GM12878 (cell line): Measurements from ENCODE around the gene TTC31. TPM values are rescaled to one million over a fixed set of nuclear protein-coding genes. Genes with fewer than 3 reads are reported as not detected.
A peak's percentile ranks its signal among the peaks of the same experiment; 100 is the strongest.

ENCODE experiments used
- ATAC-seq: fragments of 200-7000 bp; cut with Tn5 transposase; 3 replicates; pipeline ENCODE4 v1.9.1; 2020; ENCODE audit warnings: mild to moderate bottlenecking, moderate library complexity
- BruUV-seq: library from RNA; stranded (reverse); fragments of 400-500 nt; replicated peaks from 2 replicates; lab custom pipeline; 2021; lab: Mats Ljungman, UMichigan
- CTCF ChIA-PET: fragments of 300-600 bp; sonication (Branson Sonifier 250); formaldehyde crosslinking; extraction: SDS; loops from one replicate; lab custom pipeline; 2021; ENCODE audit warnings: inconsistent platforms; lab: Yijun Ruan, JAX
- POLR2A ChIA-PET: fragments of 350-600 bp; formaldehyde crosslinking; extraction: SDS; loops from one replicate; lab custom pipeline; 2021; ENCODE audit warnings: inconsistent platforms; lab: Charles Lee
- RAD21 ChIA-PET: fragments of 300-600 bp; sonication (Branson Sonifier 250); formaldehyde crosslinking; loops from one replicate; lab custom pipeline; 2023; ENCODE audit warnings: antibody characterized with exemption; ENCODE audit not compliant: unreplicated experiment; lab: Charles Lee
- SMC1A ChIA-PET: fragments of 300-600 bp; sonication (Branson Sonifier 250); formaldehyde crosslinking; loops from one replicate; lab custom pipeline; 2023; ENCODE audit not compliant: unreplicated experiment, uncharacterized antibody; lab: Charles Lee
- DNase-seq: peaks from one replicate; pipeline ENCODE4 v3.0.0-alpha.2; 2011; ENCODE audit warnings: low read depth, low spot score
- FAIRE-seq: peaks from 3 replicates; lab custom pipeline; 2011; peaks lifted over from hg19 to GRCh38; lab: Jason Lieb, UNC
- H2AFZ ChIP-seq: 2 replicates; pipeline ENCODE4 v1.6.0; 2011; ENCODE audit warnings: low read depth, low read length, control low read depth; ENCODE audit not compliant: control insufficient read depth
- H3K27ac ChIP-seq: 2 replicates; pipeline ENCODE4 v1.5.1; 2011; ENCODE audit warnings: control low read depth; ENCODE audit not compliant: control insufficient read depth, insufficient read depth
- H3K27me3 ChIP-seq, 2 experiments: replicated peaks in 1 of 2; 2 replicates each; pipeline versions ENCODE4 v1.6.0 to v1.6.1; 2011; ENCODE audit warnings: low read length in 1 of 2; ENCODE audit not compliant: control insufficient read depth in 2 of 2, insufficient read depth in 2 of 2
- H3K36me3 ChIP-seq, 2 experiments: 2 replicates each; pipeline ENCODE4 v1.5.1; 2011; ENCODE audit warnings: low read length in 1 of 2; ENCODE audit not compliant: control insufficient read depth in 2 of 2, insufficient read depth in 2 of 2
- H3K4me1 ChIP-seq: 2 replicates; pipeline ENCODE4 v1.6.1; 2011; ENCODE audit warnings: mild to moderate bottlenecking, low read length, moderate library complexity, mixed read lengths; ENCODE audit not compliant: control insufficient read depth, insufficient read depth
- H3K4me2 ChIP-seq: 2 replicates; pipeline ENCODE4 v1.6.0; 2011; ENCODE audit warnings: control low read depth; ENCODE audit not compliant: control insufficient read depth, insufficient read depth
- H3K4me3 ChIP-seq: fragments of 200-600 bp; sonication (generic); 2 replicates; pipeline ENCODE4 v1.5.1; 2016
- H3K79me2 ChIP-seq: 2 replicates; pipeline ENCODE4 v1.6.0; 2011; ENCODE audit warnings: low read length; ENCODE audit not compliant: control insufficient read depth, insufficient read depth
- H3K9ac ChIP-seq: 2 replicates; pipeline ENCODE4 v1.8.0; 2011; ENCODE audit warnings: low read length, control low read depth, mixed read lengths; ENCODE audit not compliant: control insufficient read depth, insufficient read depth
- H3K9me3 ChIP-seq: replicated peaks from 3 replicates; pipeline ENCODE4 v1.5.1; 2011; ENCODE audit warnings: mild to moderate bottlenecking, low read length; ENCODE audit not compliant: control insufficient read depth, insufficient read depth
- H4K20me1 ChIP-seq: 2 replicates; pipeline ENCODE4 v1.6.0; 2011; ENCODE audit not compliant: control insufficient read depth, insufficient read depth
- MTA3 ChIP-seq: IDR thresholded peaks from 2 replicates; pipeline ENCODE4 v1.6.1; 2012; ENCODE audit warnings: low read length, inconsistent platforms, borderline replicate concordance
- ZNF384 ChIP-seq: IDR thresholded peaks from 2 replicates; pipeline ENCODE4 v1.6.1; 2012; ENCODE audit warnings: low read depth, mild to moderate bottlenecking, low read length, improper control_type of control experiment, borderline replicate concordance
- WGBS: methylation state at CpG from one replicate; pipeline ENCODE4 v1.1.6; 2016; ENCODE audit warnings: low lambda C conversion rate; ENCODE audit not compliant: insufficient replicate concordance, insufficient coverage; ENCODE audit errors: missing lambda C conversion rate; 5-methylcytosine and 5-hydroxymethylcytosine counted together
- in situ Hi-C: fragments of 300-500 bp; cut with MboI; formaldehyde crosslinking; loops from 9 replicates; pipeline ENCODE4 v1.14.3; 2018; ENCODE audit warnings: mixed read lengths
- intact Hi-C: fragments of 100-400 bp; cut with micrococcal nuclease; formaldehyde crosslinking; loops from one replicate; pipeline ENCODE4 v1.14.2; 2022; ENCODE audit not compliant: unreplicated experiment
- polyA plus RNA-seq, 11 experiments: library from polyadenylated mRNA; depleted of rRNA in 4 of 11; unstranded in 6 of 11; stranded (reverse) in 5 of 11; fragments of >200 nt; fragmentation: Nextera tagmentation in 4 of 11; fragmentation: Illumina TruSeq in 1 of 11; extraction: Ambion mirVana in 4 of 11; extraction: Trizol in 1 of 11; gene quantifications; 1 replicate in 1 of 11; 2 replicates in 10 of 11; pipeline versions ENCODE4 v1.2.1 to v1.2.3, GENCODE V29; 2011 to 2016; ENCODE audit warnings: inconsistent platforms in 2 of 11, missing spikeins in 2 of 11, low read depth in 1 of 11
- total RNA-seq, 4 experiments: library from RNA; depleted of rRNA in 3 of 4; stranded (reverse); fragments of >200 nt in 3 of 4; fragmentation: Illumina TruSeq in 1 of 4; extraction: Trizol in 1 of 4; gene quantifications; 2 replicates each; pipeline versions ENCODE4 v1.2.1 to v1.2.3, GENCODE V29; 2013 to 2021
- TF ChIP-seq, protein P1 (sequence below): IDR thresholded peaks from 2 replicates; pipeline ENCODE4 v1.6.1; 2012; ENCODE audit warnings: low read depth, low read length, improper control_type of control experiment
- TF ChIP-seq, protein P2 (sequence below): fragments of 450-650 bp; formaldehyde crosslinking; IDR thresholded peaks from 2 replicates; pipeline ENCODE4 v1.5.0; 2022; ENCODE audit warnings: mild to moderate bottlenecking, missing genetic modification characterization
- TF ChIP-seq, protein P3 (sequence below): fragments of 450-650 bp; formaldehyde crosslinking; IDR thresholded peaks from 2 replicates; pipeline ENCODE4 v1.4.0; 2020; ENCODE audit warnings: mild to moderate bottlenecking, moderate library complexity

The TTC31 gene
- total and polyA plus RNA-seq, 10 of the 15 experiments (the other 5 are each of a cell fraction or from before 2014, with no cell fraction given), result 6.5 to 34.9 (median 25.9) TPM

DNA sequence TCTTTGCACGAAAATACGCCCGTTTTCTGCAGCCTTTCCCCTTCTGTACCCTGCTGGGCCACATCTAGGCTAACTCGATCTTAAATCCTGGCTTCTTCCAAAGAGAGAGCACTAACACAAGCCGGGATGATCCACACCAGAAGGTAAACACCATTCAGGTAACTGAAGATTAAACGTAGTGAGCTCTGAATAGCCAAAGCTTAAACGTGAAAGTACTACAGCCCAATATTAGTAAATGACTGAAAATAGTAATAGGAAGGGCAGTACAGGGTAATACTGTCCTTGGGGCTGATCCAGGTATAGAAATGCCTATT lies 10.0 kb upstream of the TTC31 start:
- intact Hi-C loops, result no loop called here
- DNase-seq (no peak), ATAC-seq (peak; percentile 9; the same call in 1 of the 3 replicates), FAIRE-seq (no peak)
- no peaks in the 10 kb centered on the region for H3K9me3 ChIP-seq
- H3K79me2 ChIP-seq, result peaks cover 10% of the 10 kb centered on the region
- WGBS, result 9% methylated on average over 7 of the region's 7 CpGs
- peak overlapping the region; percentile 91 for H2AFZ ChIP-seq
- in situ Hi-C loops, result no loop called here
- H3K36me3 ChIP-seq, result peaks cover 0 to 3% of the 10 kb centered on the region in 2 experiments; a peak in 2 of 4 replicates
- RAD21 ChIA-PET, result interaction anchor here (0.7 to 2.1 kb wide), 4 partner anchors 9 to 33 kb away, joined by 3 to 20 read pairs (median 4); partner anchors contain the start of genes CCDC142, TTC31 and WBP1
- CTCF ChIA-PET, result interaction anchor here (0.6 to 2.7 kb wide), 10 partner anchors 9 to 223 kb away, joined by 3 to 20 read pairs (median 6); partner anchors contain the start of genes CCDC142 and TTC31
- POLR2A ChIA-PET, result interaction anchor here (0.6 to 2.7 kb wide), 12 partner anchors 9 to 1064 kb away, joined by 3 to 22 read pairs (median 4); partner anchors contain the start of genes CCDC142, INO80B, TTC31 and WBP1
- H4K20me1 ChIP-seq, result no peaks in the 10 kb centered on the region
- 0 out of 2 replicates have a peak, but pooled peaks have one; percentile 24 for TF ChIP-seq MTA3
- TF ChIP-seq, protein P1, sequence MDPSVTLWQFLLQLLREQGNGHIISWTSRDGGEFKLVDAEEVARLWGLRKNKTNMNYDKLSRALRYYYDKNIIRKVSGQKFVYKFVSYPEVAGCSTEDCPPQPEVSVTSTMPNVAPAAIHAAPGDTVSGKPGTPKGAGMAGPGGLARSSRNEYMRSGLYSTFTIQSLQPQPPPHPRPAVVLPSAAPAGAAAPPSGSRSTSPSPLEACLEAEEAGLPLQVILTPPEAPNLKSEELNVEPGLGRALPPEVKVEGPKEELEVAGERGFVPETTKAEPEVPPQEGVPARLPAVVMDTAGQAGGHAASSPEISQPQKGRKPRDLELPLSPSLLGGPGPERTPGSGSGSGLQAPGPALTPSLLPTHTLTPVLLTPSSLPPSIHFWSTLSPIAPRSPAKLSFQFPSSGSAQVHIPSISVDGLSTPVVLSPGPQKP, result no peak
- H3K4me2 ChIP-seq, result peak overlapping the region; percentile 99
- H3K27me3 ChIP-seq, result no peaks in the 10 kb centered on the region
- H3K27ac ChIP-seq, result peak overlapping the region; percentile 93
- H3K4me1 ChIP-seq, result 0 out of 2 replicates have a peak, but pooled peaks cover 6% of the 10 kb centered on the region
- peak overlapping the region; percentile 89 for H3K4me3 ChIP-seq
- SMC1A ChIA-PET, result interaction anchor here (0.6 to 2.4 kb wide), 12 partner anchors 9 to 472 kb away, joined by 3 to 11 read pairs (median 4); partner anchors contain the start of genes CCDC142 and TTC31
- peak overlapping the region; percentile 85 for H3K9ac ChIP-seq
- BruUV-seq, result TSS peak; percentile 96

DNA sequence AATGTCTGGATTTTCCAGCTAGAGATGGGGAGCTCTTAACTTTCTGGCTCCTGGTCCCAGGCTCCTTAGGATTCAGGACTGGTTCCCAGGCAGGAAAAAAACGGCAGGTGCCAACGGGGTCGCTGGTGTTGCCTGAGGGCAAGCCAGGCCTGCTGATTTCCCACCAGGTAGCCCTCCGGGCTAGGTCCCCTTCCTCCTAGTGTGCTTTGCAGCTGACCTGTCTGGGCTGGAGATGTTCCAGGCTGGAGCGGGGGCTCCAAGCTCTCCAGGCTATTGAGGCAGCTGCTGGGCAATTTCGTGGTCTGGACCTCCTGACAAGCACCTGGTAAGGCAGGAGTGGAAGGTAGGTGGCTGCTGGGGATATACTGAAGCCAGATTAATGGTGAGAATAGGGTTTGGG lies 8.4 kb upstream of the TTC31 start:
- BruUV-seq, result no TSS peak
- FAIRE-seq, result no peak
- intact Hi-C loops, result no loop called here
- H3K79me2 ChIP-seq, result peaks cover 10% of the 10 kb centered on the region
- H3K4me1 ChIP-seq, result 0 out of 2 replicates have a peak, but pooled peaks cover 6% of the 10 kb centered on the region
- ChIA-PET CTCF (interaction anchor here (0.7 to 2.6 kb wide), 5 partner anchors 8 to 225 kb away, joined by 3 to 10 read pairs (median 3); partner anchors contain the start of genes C2orf81, CCDC142, TTC31 and WBP1), SMC1A (interaction anchor here (0.6 to 2.4 kb wide), 7 partner anchors 8 to 225 kb away, joined by 3 to 11 read pairs (median 3); partner anchors contain the start of genes CCDC142, PCGF1 and TTC31), RAD21 (interaction anchor here (1.0 to 1.2 kb wide), 2 partner anchors 16 to 225 kb away, joined by 3 to 4 read pairs; partner anchors contain the start of gene WBP1), POLR2A (interaction anchor here (0.6 to 1.6 kb wide), 6 partner anchors 8 to 112 kb away, joined by 3 to 5 read pairs (median 3); partner anchors contain the start of genes CCDC142 and MOGS)
- DNase-seq, result no peak
- ATAC-seq, result no peak
- no peaks in the 10 kb centered on the region for H3K27me3 ChIP-seq
- no peaks in the 10 kb centered on the region for H4K20me1 ChIP-seq
- peaks cover 0 to 3% of the 10 kb centered on the region in 2 experiments; a peak in 2 of 4 replicates for H3K36me3 ChIP-seq
- H3K4me2 ChIP-seq, result no peak overlapping the region
- no peak overlapping the region for H3K4me3 ChIP-seq
- no peak overlapping the region for H2AFZ ChIP-seq
- in situ Hi-C loops, result no loop called here
- WGBS, result 91% methylated on average over 6 of the region's 6 CpGs
- H3K9me3 ChIP-seq, result no peaks in the 10 kb centered on the region
- no peak overlapping the region for H3K27ac ChIP-seq
- no peak overlapping the region for H3K9ac ChIP-seq
- TF ChIP-seq, protein P2, sequence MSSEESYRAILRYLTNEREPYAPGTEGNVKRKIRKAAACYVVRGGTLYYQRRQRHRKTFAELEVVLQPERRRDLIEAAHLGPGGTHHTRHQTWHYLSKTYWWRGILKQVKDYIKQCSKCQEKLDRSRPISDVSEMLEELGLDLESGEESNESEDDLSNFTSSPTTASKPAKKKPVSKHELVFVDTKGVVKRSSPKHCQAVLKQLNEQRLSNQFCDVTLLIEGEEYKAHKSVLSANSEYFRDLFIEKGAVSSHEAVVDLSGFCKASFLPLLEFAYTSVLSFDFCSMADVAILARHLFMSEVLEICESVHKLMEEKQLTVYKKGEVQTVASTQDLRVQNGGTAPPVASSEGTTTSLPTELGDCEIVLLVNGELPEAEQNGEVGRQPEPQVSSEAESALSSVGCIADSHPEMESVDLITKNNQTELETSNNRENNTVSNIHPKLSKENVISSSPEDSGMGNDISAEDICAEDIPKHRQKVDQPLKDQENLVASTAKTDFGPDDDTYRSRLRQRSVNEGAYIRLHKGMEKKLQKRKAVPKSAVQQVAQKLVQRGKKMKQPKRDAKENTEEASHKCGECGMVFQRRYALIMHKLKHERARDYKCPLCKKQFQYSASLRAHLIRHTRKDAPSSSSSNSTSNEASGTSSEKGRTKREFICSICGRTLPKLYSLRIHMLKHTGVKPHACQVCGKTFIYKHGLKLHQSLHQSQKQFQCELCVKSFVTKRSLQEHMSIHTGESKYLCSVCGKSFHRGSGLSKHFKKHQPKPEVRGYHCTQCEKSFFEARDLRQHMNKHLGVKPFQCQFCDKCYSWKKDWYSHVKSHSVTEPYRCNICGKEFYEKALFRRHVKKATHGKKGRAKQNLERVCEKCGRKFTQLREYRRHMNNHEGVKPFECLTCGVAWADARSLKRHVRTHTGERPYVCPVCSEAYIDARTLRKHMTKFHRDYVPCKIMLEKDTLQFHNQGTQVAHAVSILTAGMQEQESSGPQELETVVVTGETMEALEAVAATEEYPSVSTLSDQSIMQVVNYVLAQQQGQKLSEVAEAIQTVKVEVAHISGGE, result no peak
- TF ChIP-seq, protein P3, sequence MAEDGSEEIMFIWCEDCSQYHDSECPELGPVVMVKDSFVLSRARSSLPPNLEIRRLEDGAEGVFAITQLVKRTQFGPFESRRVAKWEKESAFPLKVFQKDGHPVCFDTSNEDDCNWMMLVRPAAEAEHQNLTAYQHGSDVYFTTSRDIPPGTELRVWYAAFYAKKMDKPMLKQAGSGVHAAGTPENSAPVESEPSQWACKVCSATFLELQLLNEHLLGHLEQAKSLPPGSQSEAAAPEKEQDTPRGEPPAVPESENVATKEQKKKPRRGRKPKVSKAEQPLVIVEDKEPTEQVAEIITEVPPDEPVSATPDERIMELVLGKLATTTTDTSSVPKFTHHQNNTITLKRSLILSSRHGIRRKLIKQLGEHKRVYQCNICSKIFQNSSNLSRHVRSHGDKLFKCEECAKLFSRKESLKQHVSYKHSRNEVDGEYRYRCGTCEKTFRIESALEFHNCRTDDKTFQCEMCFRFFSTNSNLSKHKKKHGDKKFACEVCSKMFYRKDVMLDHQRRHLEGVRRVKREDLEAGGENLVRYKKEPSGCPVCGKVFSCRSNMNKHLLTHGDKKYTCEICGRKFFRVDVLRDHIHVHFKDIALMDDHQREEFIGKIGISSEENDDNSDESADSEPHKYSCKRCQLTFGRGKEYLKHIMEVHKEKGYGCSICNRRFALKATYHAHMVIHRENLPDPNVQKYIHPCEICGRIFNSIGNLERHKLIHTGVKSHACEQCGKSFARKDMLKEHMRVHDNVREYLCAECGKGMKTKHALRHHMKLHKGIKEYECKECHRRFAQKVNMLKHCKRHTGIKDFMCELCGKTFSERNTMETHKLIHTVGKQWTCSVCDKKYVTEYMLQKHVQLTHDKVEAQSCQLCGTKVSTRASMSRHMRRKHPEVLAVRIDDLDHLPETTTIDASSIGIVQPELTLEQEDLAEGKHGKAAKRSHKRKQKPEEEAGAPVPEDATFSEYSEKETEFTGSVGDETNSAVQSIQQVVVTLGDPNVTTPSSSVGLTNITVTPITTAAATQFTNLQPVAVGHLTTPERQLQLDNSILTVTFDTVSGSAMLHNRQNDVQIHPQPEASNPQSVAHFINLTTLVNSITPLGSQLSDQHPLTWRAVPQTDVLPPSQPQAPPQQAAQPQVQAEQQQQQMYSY (CRISPR knock-in tag), result no peak
- TF ChIP-seq ZNF384, result no peak
